A549 (cell line): ENCODE measurements around the gene IGSF23. TPM values are rescaled to one million over a fixed set of nuclear protein-coding genes. Genes with fewer than 3 reads are reported as not detected.
A peak's percentile ranks its signal among the peaks of the same experiment; 100 is the strongest.

Source experiments
- ATAC-seq, 2 experiments: fragments of 200-7000 bp in 1 of 2; fragments of >200 bp in 1 of 2; cut with Nextera tagmentation in 1 of 2; cut with Tn5 transposase in 1 of 2; 3 replicates each; pipeline versions ENCODE4 v1.8.0 to v1.9.1; 2018 to 2020; ENCODE audit warnings: mild to moderate bottlenecking in 1 of 2, moderate library complexity in 1 of 2
- CTCF ChIA-PET: fragments of 300-600 bp; sonication (Branson Sonifier 250); formaldehyde crosslinking; extraction: SDS; loops from one replicate; lab custom pipeline; 2021; ENCODE audit warnings: antibody characterized with exemption, inconsistent platforms; lab: Yijun Ruan, JAX
- POLR2A ChIA-PET: fragments of 350-600 bp; formaldehyde crosslinking; extraction: SDS; loops from one replicate; lab custom pipeline; 2021; ENCODE audit warnings: antibody characterized with exemption, inconsistent platforms; lab: Yijun Ruan, JAX
- DNase-seq, 2 experiments: peaks; one replicate each; pipeline versions ENCODE4 v3.0.0 to v3.0.0-alpha.2; 2011 to 2016; ENCODE audit warnings: low read depth in 1 of 2, low spot score in 1 of 2
- FAIRE-seq: peaks from 2 replicates; lab custom pipeline; 2011; peaks lifted over from hg19 to GRCh38; lab: Jason Lieb, UNC
- H3K27ac ChIP-seq, 2 experiments: fragments of >200 bp; sonication (Bioruptor Twin); formaldehyde crosslinking; 3 replicates each; pipeline ENCODE4 v1.5.1; 2016 to 2017
- H3K4me1 ChIP-seq: fragments of >200 bp; sonication (Bioruptor Twin); formaldehyde crosslinking; 3 replicates; pipeline ENCODE4 v1.6.1; 2016
- H3K4me2 ChIP-seq: fragments of >200 bp; sonication (Bioruptor Twin); formaldehyde crosslinking; 3 replicates; pipeline ENCODE4 v1.6.1; 2016
- H3K4me3 ChIP-seq: fragments of >200 bp; sonication (Bioruptor Twin); formaldehyde crosslinking; 3 replicates; pipeline ENCODE4 v1.5.1; 2016
- H3K9me3 ChIP-seq: fragments of >200 bp; sonication (Bioruptor Twin); formaldehyde crosslinking; 3 replicates; pipeline ENCODE4 v1.6.1; 2016
- CBX2 ChIP-seq: fragments of 200-600 bp; sonication (generic); IDR thresholded peaks from 2 replicates; pipeline ENCODE4 v1.6.1; 2016; ENCODE audit warnings: low read depth, mild to moderate bottlenecking, borderline replicate concordance
- CEBPB ChIP-seq, 2 experiments: fragments of >200 bp in 1 of 2; sonication (Bioruptor Twin) in 1 of 2; formaldehyde crosslinking in 1 of 2; IDR thresholded peaks; 2 replicates each; pipeline ENCODE4 v1.6.1; 2012 to 2016
- E2F6 ChIP-seq: IDR thresholded peaks from 2 replicates; pipeline ENCODE4 v1.6.1; 2012; ENCODE audit warnings: low read depth, borderline replicate concordance
- EHMT2 ChIP-seq: fragments of 200-600 bp; sonication (generic); IDR thresholded peaks from 2 replicates; pipeline ENCODE4 v1.6.1; 2016; ENCODE audit warnings: antibody characterized with exemption, low read depth, mild to moderate bottlenecking, moderate library complexity
- EP300 ChIP-seq, 2 experiments: fragments of >200 bp; sonication (Bioruptor Twin); formaldehyde crosslinking; IDR thresholded peaks; 2 replicates in 1 of 2; 3 replicates in 1 of 2; pipeline ENCODE4 v1.6.1; 2016 to 2017
- ESRRA ChIP-seq: fragments of 150-350 bp; IDR thresholded peaks from 2 replicates; pipeline ENCODE4 v1.6.1; 2014; ENCODE audit warnings: mild to moderate bottlenecking, low read length, borderline replicate concordance
- FOSB ChIP-seq: fragments of 250-450 bp; sonication (Bioruptor Pico); IDR thresholded peaks from 2 replicates; pipeline ENCODE4 v1.5.0; 2020; ENCODE audit warnings: mild to moderate bottlenecking, moderate library complexity
- HES2 ChIP-seq: fragments of >200 bp; sonication (Bioruptor Twin); formaldehyde crosslinking; IDR thresholded peaks from 2 replicates; pipeline ENCODE4 v1.6.1; 2016
- MYC ChIP-seq: IDR thresholded peaks from 2 replicates; pipeline ENCODE4 v1.6.1; 2012; ENCODE audit warnings: mild to moderate bottlenecking, inconsistent platforms, low read length, improper control_type of control experiment, borderline replicate concordance
- NPAS2 ChIP-seq: fragments of 250-450 bp; sonication (Bioruptor Pico); IDR thresholded peaks from 2 replicates; pipeline ENCODE4 v1.8.0; 2022; ENCODE audit warnings: mild to moderate bottlenecking, moderate library complexity, borderline replicate concordance
- NR3C1 ChIP-seq: fragments of >200 bp; sonication (Bioruptor Twin); formaldehyde crosslinking; IDR thresholded peaks from 3 replicates; pipeline ENCODE4 v1.6.1; 2017
- PBX3 ChIP-seq: IDR thresholded peaks from 2 replicates; pipeline ENCODE4 v1.6.1; 2012
- POLR2AphosphoS2 ChIP-seq: conservative IDR thresholded peaks from 2 replicates; pipeline ENCODE4 v1.6.1; 2012; ENCODE audit warnings: low read length, improper control_type of control experiment, inconsistent platforms
- TFCP2L1 ChIP-seq: fragments of 250-450 bp; sonication (Bioruptor Pico); IDR thresholded peaks from 2 replicates; pipeline ENCODE4 v1.5.0; 2021; ENCODE audit warnings: mild to moderate bottlenecking
- USF2 ChIP-seq: fragments of 450-650 bp; IDR thresholded peaks from 2 replicates; pipeline ENCODE4 v1.6.1; 2014; ENCODE audit warnings: antibody characterized with exemption
- WGBS: methylation state at CpG from one replicate; pipeline ENCODE4 v1.1.6; 2017; ENCODE audit errors: missing lambda C conversion rate; 5-methylcytosine and 5-hydroxymethylcytosine counted together
- polyA plus RNA-seq, 4 experiments: library from polyadenylated mRNA; depleted of rRNA in 3 of 4; stranded (reverse); fragments of >200 nt; fragmentation: RNase III in 1 of 4; extraction: RNeasy Plus Mini Kit Qiagen cat#74134 plus additional on column Dnase treatment in 1 of 4; gene quantifications; 2 replicates in 3 of 4; 3 replicates in 1 of 4; pipeline ENCODE4 v1.2.3, GENCODE V29; 2011 to 2017
- TF ChIP-seq, protein P1 (sequence below): fragments of 200-600 bp; sonication (generic); IDR thresholded peaks from 2 replicates; pipeline ENCODE4 v1.6.1; 2016; ENCODE audit warnings: antibody characterized with exemption, mild to moderate bottlenecking, moderate library complexity
- TF ChIP-seq, protein P2 (sequence below): fragments of >200 bp; sonication (Bioruptor Twin); formaldehyde crosslinking; IDR thresholded peaks from 3 replicates; pipeline ENCODE4 v1.5.1; 2016

IGSF23 gene
- polyA plus RNA-seq, 2 of the 4 experiments (the other 2 are of a cell fraction), result 0.14 to 0.35 TPM

DNA sequence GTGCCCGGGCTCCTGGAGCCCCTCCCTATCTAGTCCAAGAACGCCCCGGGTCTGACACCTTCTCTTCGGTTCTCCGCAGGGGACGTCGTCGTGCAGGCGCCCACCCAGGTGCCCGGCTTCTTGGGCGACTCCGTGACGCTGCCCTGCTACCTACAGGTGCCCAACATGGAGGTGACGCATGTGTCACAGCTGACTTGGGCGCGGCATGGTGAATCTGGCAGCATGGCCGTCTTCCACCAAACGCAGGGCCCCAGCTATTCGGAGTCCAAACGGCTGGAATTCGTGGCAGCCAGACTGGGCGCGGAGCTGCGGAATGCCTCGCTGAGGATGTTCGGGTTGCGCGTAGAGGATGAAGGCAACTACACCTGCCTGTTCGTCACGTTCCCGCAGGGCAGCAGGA is 33.8 kb downstream of the IGSF23 start:
- no peak for DNase-seq
- TF ChIP-seq NR3C1 (no peak), FOSB (CRISPR knock-in tag) (no peak), EP300 (IDR thresholded peaks at IDR 0.05) (no peak), USF2 (no peak), NPAS2 (CRISPR knock-in tag) (no peak), E2F6 (no peak), CBX2 (no peak), CEBPB (IDR thresholded peaks at IDR 0.05) (no peak), ESRRA (no peak), TFCP2L1 (CRISPR knock-in tag) (no peak), EHMT2 (no peak), MYC (no peak), HES2 (no peak), POLR2AphosphoS2 (no peak), PBX3 (no peak)
- TF ChIP-seq, protein P1, sequence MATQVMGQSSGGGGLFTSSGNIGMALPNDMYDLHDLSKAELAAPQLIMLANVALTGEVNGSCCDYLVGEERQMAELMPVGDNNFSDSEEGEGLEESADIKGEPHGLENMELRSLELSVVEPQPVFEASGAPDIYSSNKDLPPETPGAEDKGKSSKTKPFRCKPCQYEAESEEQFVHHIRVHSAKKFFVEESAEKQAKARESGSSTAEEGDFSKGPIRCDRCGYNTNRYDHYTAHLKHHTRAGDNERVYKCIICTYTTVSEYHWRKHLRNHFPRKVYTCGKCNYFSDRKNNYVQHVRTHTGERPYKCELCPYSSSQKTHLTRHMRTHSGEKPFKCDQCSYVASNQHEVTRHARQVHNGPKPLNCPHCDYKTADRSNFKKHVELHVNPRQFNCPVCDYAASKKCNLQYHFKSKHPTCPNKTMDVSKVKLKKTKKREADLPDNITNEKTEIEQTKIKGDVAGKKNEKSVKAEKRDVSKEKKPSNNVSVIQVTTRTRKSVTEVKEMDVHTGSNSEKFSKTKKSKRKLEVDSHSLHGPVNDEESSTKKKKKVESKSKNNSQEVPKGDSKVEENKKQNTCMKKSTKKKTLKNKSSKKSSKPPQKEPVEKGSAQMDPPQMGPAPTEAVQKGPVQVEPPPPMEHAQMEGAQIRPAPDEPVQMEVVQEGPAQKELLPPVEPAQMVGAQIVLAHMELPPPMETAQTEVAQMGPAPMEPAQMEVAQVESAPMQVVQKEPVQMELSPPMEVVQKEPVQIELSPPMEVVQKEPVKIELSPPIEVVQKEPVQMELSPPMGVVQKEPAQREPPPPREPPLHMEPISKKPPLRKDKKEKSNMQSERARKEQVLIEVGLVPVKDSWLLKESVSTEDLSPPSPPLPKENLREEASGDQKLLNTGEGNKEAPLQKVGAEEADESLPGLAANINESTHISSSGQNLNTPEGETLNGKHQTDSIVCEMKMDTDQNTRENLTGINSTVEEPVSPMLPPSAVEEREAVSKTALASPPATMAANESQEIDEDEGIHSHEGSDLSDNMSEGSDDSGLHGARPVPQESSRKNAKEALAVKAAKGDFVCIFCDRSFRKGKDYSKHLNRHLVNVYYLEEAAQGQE, result no peak
- TF ChIP-seq, protein P2, sequence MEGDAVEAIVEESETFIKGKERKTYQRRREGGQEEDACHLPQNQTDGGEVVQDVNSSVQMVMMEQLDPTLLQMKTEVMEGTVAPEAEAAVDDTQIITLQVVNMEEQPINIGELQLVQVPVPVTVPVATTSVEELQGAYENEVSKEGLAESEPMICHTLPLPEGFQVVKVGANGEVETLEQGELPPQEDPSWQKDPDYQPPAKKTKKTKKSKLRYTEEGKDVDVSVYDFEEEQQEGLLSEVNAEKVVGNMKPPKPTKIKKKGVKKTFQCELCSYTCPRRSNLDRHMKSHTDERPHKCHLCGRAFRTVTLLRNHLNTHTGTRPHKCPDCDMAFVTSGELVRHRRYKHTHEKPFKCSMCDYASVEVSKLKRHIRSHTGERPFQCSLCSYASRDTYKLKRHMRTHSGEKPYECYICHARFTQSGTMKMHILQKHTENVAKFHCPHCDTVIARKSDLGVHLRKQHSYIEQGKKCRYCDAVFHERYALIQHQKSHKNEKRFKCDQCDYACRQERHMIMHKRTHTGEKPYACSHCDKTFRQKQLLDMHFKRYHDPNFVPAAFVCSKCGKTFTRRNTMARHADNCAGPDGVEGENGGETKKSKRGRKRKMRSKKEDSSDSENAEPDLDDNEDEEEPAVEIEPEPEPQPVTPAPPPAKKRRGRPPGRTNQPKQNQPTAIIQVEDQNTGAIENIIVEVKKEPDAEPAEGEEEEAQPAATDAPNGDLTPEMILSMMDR, result no peak
- TF ChIP-seq, all 56 proteins: peak for 0
- Histone ChIP-seq H3K4me3 (no peak overlapping the region), H3K4me2 (peak overlapping the region; percentile 77), H3K27ac (peak overlapping the region in 1 of 2 experiments; percentile 76; a peak in 3 of 6 replicates), H3K4me1 (peaks cover 57% of the 10 kb centered on the region), H3K9me3 (no peaks in the 10 kb centered on the region)
- 82% methylated on average over 31 of the region's 31 CpGs for WGBS
- ChIA-PET POLR2A (no interaction called here), CTCF (interaction anchor here (1.0 to 5.5 kb wide), 8 partner anchors 10 to 134 kb away, joined by 3 to 25 read pairs (median 4); no protein-coding TSS in a partner anchor)
- no peak for FAIRE-seq
- ATAC-seq, result no peak
